HuH-7.5 (cell line): ENCODE data around the gene SUPT3H.
"Not testable (repeated sequence)": the region's sequence is repeated elsewhere in the genome, so short reads cannot be mapped to it uniquely, and the experiment has no call there.

Source experiments
- DNase-seq: peaks from one replicate; pipeline ENCODE4 v3.0.0; 2011; ENCODE audit warnings: low spot score

The SUPT3H gene

DNA sequence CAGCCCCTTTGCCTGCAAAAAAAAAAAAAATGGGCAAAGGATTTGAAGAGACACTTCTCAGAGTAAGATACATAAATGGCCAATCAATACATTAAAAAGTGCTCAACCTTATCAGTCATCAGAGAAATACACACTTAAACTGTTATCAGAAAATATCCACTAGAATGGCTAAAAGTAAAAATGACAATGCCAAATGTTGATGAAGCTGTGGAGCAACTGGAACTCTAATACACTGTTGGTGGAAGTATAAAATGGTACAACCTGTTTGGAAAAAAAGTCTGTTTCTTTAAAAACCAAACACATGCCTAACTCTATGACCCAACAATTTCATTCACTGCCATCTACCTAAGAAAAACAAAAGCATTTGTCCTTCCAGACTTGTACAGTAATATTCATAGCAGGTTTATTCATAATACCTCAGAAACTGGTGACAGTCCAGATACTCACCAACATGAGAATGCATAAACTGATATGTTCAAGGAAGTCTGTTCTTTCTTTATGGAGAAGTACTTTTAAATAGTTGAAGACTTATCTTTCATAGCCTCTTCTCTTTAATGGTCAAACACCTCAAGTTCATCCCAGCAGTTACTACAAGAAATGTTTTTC lies 428.0 kb downstream of the SUPT3H start:
- no peak for DNase-seq

DNA sequence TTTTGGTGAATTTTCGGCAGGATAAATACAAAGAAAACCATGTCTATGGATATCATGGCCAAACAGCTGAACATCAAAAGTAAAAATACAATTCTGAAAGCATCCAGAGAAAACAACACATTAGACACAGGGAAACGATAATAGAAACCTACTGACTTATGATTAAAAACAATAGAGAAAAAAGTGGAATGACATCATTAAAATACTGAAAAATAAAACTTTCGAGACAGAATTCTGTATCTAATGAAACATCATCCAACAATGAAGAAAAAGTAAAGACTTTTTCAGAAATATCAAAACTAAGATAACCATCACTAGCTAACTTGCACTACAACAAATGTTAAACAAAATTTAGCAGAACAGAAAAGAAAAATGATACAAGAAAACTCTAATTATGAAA lies 434.2 kb downstream of the SUPT3H start:
- no peak for DNase-seq

GRCh38 chr6:44942798-44943197 lies 434.9 kb downstream of the SUPT3H start:
- DNase-seq = no peak

DNA sequence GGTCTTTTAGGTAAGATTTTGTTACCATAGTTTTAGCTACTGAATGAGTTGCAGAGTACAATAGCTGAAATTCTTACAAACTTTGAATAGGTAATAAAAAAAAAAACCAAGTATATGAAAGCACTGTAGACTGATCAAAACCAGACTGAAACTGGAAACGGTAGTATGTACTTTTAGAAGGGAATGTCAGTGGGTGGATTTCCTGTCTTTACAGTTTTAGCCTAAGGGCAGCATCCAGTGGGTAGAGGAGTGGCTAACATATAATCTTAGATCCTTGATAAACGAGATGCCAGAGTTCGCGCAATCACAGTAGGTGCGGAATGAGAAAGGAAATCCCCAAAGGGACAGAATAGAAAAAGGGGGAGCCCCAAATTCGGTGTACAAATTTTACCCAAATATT lies 435.5 kb downstream of the SUPT3H start:
- no peak for DNase-seq

DNA sequence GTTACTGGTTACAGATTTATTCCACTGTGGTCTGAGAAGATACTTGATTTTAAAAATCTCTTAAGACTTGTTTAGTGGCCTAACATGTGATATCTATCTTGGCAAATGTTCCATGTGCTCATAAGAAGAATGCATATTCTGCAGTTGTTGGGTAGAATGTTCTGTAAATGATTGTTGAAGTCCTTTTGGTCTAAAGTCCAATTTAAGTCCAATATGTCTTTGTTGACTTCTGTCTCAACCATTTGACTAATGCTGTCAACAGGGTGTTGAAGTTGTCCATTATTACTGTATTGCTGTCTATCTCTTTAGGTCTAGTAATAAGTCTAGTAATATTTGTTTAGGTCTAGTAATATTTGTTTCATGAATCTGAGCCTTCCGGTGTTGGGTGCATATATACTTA lies 437.4 kb downstream of the SUPT3H start:
- DNase-seq = no peak

DNA sequence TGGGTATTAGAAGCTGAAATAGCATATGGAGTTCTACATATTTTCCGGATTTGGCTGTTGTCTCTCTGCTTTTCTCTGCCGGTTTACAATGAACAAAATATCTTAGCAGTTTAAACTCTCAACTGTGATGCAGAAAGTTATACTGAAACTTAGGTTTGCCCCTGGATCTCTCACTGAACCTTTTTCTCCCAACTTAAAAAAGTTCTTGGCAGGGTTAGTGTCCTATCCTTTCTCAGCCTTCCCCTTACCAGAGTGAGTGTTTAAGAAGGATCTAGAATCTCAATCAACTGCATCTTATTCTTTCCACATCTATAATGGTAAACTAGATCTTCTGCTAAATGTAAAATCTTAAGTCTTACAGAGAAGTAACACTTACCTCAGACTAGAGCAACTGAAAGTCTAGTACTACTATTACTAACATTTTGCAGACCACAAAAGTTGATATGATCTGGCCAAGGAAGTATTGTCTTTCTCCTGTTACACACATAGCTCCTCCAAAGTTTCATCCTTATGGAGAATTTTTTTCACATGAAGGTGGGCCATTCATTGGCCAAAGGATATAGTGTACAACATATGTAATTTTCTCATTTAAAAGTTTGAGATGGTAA lies 441.9 kb downstream of the SUPT3H start:
- no peak for DNase-seq

- DNase-seq = no peak
These were observed 444.6 kb downstream of the SUPT3H start for GRCh38 chr6:44933108-44933507.

DNA sequence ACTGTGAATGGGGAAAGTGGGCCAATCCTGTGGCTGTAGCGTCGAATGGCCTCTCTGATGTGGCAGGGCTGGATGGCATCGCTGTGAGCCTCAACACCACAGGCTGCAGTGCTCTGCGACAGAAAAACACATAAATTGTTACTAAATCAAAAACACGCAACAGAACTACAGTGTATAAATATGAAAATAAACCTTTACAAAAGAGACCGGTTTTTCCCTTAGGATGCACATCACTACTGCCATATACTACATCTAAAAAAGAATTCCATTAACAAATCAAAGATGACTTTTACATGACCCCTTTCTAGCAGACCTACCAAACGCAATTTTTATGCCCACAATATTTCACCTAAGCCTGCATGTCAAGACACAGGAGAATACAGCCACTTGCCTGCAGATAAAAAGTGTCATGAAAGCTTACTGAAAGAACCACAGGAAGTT lies 445.1 kb downstream of the SUPT3H start:
- DNase-seq = no peak

DNA sequence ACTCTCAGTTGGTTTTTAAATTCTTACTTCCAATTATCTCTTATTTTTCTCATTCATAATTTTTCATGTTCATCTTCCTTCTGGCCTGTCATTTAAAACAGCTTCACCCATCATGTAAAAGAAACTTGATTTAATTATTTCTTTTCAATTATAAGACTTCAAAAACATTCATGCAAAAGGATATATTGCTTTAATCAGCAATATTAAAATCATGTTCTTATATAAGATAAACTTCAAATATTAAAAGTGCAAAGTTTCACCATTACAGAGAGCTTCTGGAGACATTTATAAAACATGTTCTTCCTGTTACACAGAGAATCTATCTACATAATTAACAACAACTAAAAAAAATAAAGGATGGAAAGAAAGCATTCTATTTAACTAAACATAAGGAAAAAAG lies 446.3 kb downstream of the SUPT3H start:
- DNase-seq = no peak

DNA sequence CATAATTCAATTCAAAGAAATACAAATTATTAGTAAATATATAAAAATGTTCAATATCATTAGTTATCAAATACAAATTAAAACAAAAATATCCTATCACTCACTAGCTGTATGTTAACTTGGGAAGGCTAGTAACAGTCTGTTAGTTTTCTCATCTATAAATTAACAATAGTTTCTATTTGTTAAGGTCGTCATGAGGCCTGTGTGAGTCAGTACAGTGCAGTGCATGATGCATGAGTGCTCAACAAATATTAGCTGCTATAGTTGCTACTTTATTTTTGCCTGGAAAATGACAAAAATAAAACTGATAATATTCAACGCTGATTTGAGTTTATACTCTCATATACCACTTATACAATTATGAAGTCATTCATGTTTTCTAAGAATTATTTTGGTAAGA lies 451.2 kb downstream of the SUPT3H start:
- DNase-seq = no peak

DNA sequence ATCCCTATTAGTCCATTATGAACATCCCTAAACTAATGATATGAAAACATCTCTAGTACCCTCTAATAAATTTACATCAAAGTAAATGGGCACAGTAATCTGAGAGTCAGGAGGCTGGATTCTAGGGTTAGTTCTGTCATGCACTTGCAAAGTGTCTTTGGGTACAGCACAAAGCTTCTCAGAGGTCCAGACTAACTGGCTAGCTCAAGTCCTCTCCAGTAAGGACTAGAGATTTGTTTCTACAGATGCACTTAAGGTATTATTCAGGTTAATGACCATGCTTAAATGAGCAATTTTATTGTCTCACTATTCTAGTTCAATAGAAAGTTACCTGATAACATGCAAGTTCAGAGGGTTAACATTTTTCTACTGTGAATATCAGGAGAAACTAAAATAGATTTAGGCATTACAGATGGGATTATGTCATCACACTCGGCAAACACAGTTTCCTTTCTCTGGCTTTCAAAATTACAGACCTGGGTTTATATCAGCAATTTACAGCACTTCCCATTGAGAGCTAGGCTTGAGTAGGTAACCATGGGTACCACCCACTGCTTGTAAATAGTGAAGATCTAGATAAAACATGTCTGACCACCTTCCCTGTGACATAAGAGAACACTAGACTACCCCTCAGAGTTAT lies 452.5 kb downstream of the SUPT3H start:
- DNase-seq = no peak

GRCh38 chr6:44923444-44923843 lies 454.3 kb downstream of the SUPT3H start:
- no peak for DNase-seq

GRCh38 chr6:44921798-44922197 lies 455.9 kb downstream of the SUPT3H start:
- no peak for DNase-seq

- DNase-seq = no peak
These were observed 456.7 kb downstream of the SUPT3H start for GRCh38 chr6:44920952-44921491.

- no peak for DNase-seq
These were observed 458.9 kb downstream of the SUPT3H start for GRCh38 chr6:44918671-44919296.

- no peak for DNase-seq
These were observed 460.3 kb downstream of the SUPT3H start for GRCh38 chr6:44917430-44917829.

- DNase-seq = no peak
These were observed 462.6 kb downstream of the SUPT3H start for GRCh38 chr6:44915111-44915510.

- DNase-seq = no peak
These were observed 463.6 kb downstream of the SUPT3H start for GRCh38 chr6:44914141-44914540.

- DNase-seq = no peak
These were observed 471.0 kb downstream of the SUPT3H start for GRCh38 chr6:44906761-44907160.

GRCh38 chr6:44900358-44900757 lies 477.4 kb downstream of the SUPT3H start:
- DNase-seq = not testable (repeated sequence)

DNA sequence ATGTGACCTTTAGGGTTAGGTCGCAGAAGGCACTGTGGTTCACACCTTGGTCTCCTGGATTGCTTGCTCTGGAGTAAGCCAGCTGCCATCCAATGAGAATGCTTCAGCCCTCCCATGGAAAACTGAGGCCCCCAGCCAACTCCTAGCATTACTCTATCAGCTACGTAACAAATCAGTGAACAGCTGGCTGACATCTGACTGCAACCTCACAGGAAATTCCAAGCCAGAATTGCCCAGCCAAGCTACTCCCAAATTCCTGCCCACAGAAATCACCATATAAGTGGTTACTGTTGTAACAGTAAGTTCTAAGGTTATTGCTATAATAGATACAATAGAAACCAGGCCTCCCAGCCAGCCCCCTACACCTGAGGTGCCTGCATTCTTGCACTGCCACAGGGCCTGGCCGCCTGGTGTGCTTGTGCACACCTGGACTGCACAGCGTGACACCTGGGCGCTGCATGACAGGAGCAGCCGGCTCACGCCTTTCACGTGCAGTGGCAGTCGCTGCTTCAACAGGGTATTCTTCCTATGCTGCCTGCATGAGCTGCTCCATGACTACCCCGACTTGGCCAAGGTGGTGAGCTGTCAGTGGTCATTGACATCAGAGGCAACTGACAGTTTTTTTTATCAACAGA lies 479.3 kb downstream of the SUPT3H start:
- no peak for DNase-seq

DNA sequence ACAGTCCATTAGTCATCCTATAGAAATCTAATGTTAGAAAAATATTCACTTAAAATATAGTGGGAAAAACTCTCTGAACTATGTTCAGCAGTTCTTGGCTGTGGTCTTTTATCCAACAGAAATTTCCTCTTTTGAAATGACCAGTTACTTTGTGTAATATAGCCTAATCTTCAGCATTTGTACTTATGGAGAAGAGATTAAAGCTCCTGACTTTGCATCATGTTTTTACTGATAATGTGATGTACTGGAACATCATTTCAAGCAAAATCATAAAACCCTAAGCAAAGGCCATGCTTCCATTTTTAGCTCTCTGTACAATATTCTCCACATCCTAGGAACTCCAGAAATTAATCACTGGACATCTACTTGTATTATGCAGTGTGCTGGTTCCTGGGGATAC lies 480.4 kb downstream of the SUPT3H start:
- no peak for DNase-seq
